Neural progenitor cell (in vitro differentiated cells): ENCODE data around the gene PDE8B. TPM values are rescaled to one million over a fixed set of nuclear protein-coding genes. Genes with fewer than 3 reads are reported as not detected.

Source experiments
- DNase-seq: peaks from one replicate; pipeline ENCODE4 v3.0.0-alpha.2; 2016; ENCODE audit warnings: low spot score
- H2AFZ ChIP-seq: fragments of 200-600 bp; sonication (generic); replicated peaks from 2 replicates; pipeline ENCODE4 v1.6.1; 2016; ENCODE audit warnings: antibody characterized with exemption
- H3F3A ChIP-seq: fragments of 200-600 bp; sonication (generic); 2 replicates; pipeline ENCODE4 v1.6.1; 2016; ENCODE audit warnings: antibody characterized with exemption, low read depth
- H3K27ac ChIP-seq: fragments of 200-600 bp; sonication (generic); 2 replicates; pipeline ENCODE4 v1.5.1; 2016; ENCODE audit warnings: mild to moderate bottlenecking
- H3K27me3 ChIP-seq: fragments of 200-600 bp; sonication (generic); 2 replicates; pipeline ENCODE4 v1.6.1; 2016; ENCODE audit warnings: mild to moderate bottlenecking, moderate library complexity
- H3K36me3 ChIP-seq: fragments of 200-600 bp; sonication (generic); 2 replicates; pipeline ENCODE4 v1.5.1; 2016
- H3K4me1 ChIP-seq: fragments of 200-600 bp; sonication (generic); 2 replicates; pipeline ENCODE4 v1.6.1; 2016; ENCODE audit warnings: mixed run types
- H3K4me2 ChIP-seq: fragments of 200-600 bp; sonication (generic); 2 replicates; pipeline ENCODE4 v1.6.1; 2016
- H3K4me3 ChIP-seq: fragments of 200-600 bp; sonication (generic); 2 replicates; pipeline ENCODE4 v1.5.1; 2016
- H3K79me2 ChIP-seq: fragments of 200-600 bp; sonication (generic); 2 replicates; pipeline ENCODE4 v1.6.1; 2016; ENCODE audit warnings: low read depth
- H3K9ac ChIP-seq: fragments of 200-600 bp; sonication (generic); 2 replicates; pipeline ENCODE4 v1.6.1; 2016
- H3K9me3 ChIP-seq: fragments of 200-600 bp; sonication (generic); 2 replicates; pipeline ENCODE4 v1.5.1; 2016; ENCODE audit warnings: low read depth
- H4K20me1 ChIP-seq: fragments of 200-600 bp; sonication (generic); 2 replicates; pipeline ENCODE4 v1.6.1; 2016; ENCODE audit warnings: low read depth
- H3K27ac Mint-ChIP-seq: 3 replicates; pipeline ENCODE4 v1.8.0; 2021; ENCODE audit warnings: mixed read lengths
- H3K27me3 Mint-ChIP-seq: 2 replicates; pipeline ENCODE4 v1.8.0; 2022; ENCODE audit warnings: low read depth, mild to moderate bottlenecking, inconsistent platforms, moderate library complexity, mixed read lengths; ENCODE audit not compliant: insufficient read depth
- H3K36me3 Mint-ChIP-seq: 3 replicates; pipeline ENCODE4 v1.8.0; 2021; ENCODE audit warnings: mixed read lengths
- H3K4me1 Mint-ChIP-seq: 3 replicates; pipeline ENCODE4 v1.8.0; 2021; ENCODE audit warnings: mixed read lengths
- H3K4me3 Mint-ChIP-seq: 3 replicates; pipeline ENCODE4 v1.8.0; 2021; ENCODE audit warnings: mild to moderate bottlenecking, moderate library complexity, mixed read lengths
- H3K9me3 Mint-ChIP-seq: 3 replicates; pipeline ENCODE4 v1.8.0; 2020; ENCODE audit warnings: mixed read lengths
- CTCF ChIP-seq: fragments of 200-600 bp; sonication (generic); IDR thresholded peaks from 2 replicates; pipeline ENCODE4 v1.5.1; 2017; ENCODE audit warnings: antibody characterized with exemption, mild to moderate bottlenecking
- EZH2 ChIP-seq: fragments of 200-600 bp; sonication (generic); IDR thresholded peaks from 2 replicates; pipeline ENCODE4 v1.6.1; 2017; ENCODE audit warnings: antibody characterized with exemption, mild to moderate bottlenecking, moderate library complexity
- EZH2phosphoT487 ChIP-seq: fragments of 200-600 bp; sonication (generic); IDR thresholded peaks from 2 replicates; pipeline ENCODE4 v1.6.1; 2017; ENCODE audit warnings: antibody characterized with exemption
- total RNA-seq: library from RNA; depleted of rRNA; stranded (reverse); fragments of >200 nt; gene quantifications from 2 replicates; pipeline ENCODE4 v1.2.3, GENCODE V29; 2015; ENCODE audit warnings: low replicate concordance

Gene PDE8B
- total RNA-seq, 1 donor from 2014 or later = 4.3 TPM

GRCh38 chr5:77353251-77353650 lies 142.8 kb downstream of the PDE8B start:
- Mint-ChIP-seq H3K27me3 (peaks cover 4% of the 10 kb centered on the region), H3K36me3 (no peaks in the 10 kb centered on the region), H3K4me1 (peaks cover 9% of the 10 kb centered on the region), H3K4me3 (no peak overlapping the region), H3K9me3 (no peaks in the 10 kb centered on the region), H3K27ac (no peak overlapping the region)
- H3K36me3 ChIP-seq = no peaks in the 10 kb centered on the region
- no peaks in the 10 kb centered on the region for H3F3A ChIP-seq
- DNase-seq = no peak
- no peak overlapping the region for H3K27ac ChIP-seq
- no peak overlapping the region for H3K9ac ChIP-seq
- H3K4me3 ChIP-seq = no peak overlapping the region
- no peak overlapping the region for H3K4me2 ChIP-seq
- no peaks in the 10 kb centered on the region for H3K4me1 ChIP-seq
- no peaks in the 10 kb centered on the region for H3K27me3 ChIP-seq
- no peak overlapping the region for H2AFZ ChIP-seq
- no peaks in the 10 kb centered on the region for H3K9me3 ChIP-seq
- no peak for TF ChIP-seq EZH2phosphoT487
- no peak for TF ChIP-seq EZH2
- TF ChIP-seq CTCF = no peak
- H4K20me1 ChIP-seq = no peaks in the 10 kb centered on the region
- H3K79me2 ChIP-seq = no peaks in the 10 kb centered on the region

- Mint-ChIP-seq H3K27ac (no peak overlapping the region), H3K27me3 (peaks cover 4% of the 10 kb centered on the region), H3K4me3 (no peak overlapping the region), H3K4me1 (peaks cover 6% of the 10 kb centered on the region), H3K9me3 (no peaks in the 10 kb centered on the region), H3K36me3 (no peaks in the 10 kb centered on the region)
- no peak overlapping the region for H3K9ac ChIP-seq
- no peaks in the 10 kb centered on the region for H3K4me1 ChIP-seq
- H2AFZ ChIP-seq = no peak overlapping the region
- H3K4me3 ChIP-seq = no peak overlapping the region
- no peaks in the 10 kb centered on the region for H3K27me3 ChIP-seq
- no peaks in the 10 kb centered on the region for H3K79me2 ChIP-seq
- H3K27ac ChIP-seq = no peak overlapping the region
- no peaks in the 10 kb centered on the region for H3F3A ChIP-seq
- no peaks in the 10 kb centered on the region for H4K20me1 ChIP-seq
- no peak for DNase-seq
- TF ChIP-seq EZH2phosphoT487 (no peak), EZH2 (no peak), CTCF (no peak)
- H3K9me3 ChIP-seq = no peaks in the 10 kb centered on the region
- H3K4me2 ChIP-seq = no peak overlapping the region
- H3K36me3 ChIP-seq = no peaks in the 10 kb centered on the region
Measured at GRCh38 chr5:77354454-77354853, 144.0 kb downstream of the PDE8B start.

- Mint-ChIP-seq H3K27ac (no peak overlapping the region), H3K4me1 (peaks cover 6% of the 10 kb centered on the region), H3K27me3 (peaks cover 4% of the 10 kb centered on the region), H3K36me3 (no peaks in the 10 kb centered on the region), H3K9me3 (no peaks in the 10 kb centered on the region), H3K4me3 (no peak overlapping the region)
- Histone ChIP-seq H2AFZ (no peak overlapping the region), H3K27me3 (no peaks in the 10 kb centered on the region), H3K9ac (no peak overlapping the region), H3K79me2 (no peaks in the 10 kb centered on the region), H3K27ac (no peak overlapping the region), H3K4me3 (no peak overlapping the region), H3K4me2 (no peak overlapping the region), H3F3A (no peaks in the 10 kb centered on the region), H3K9me3 (no peaks in the 10 kb centered on the region), H3K36me3 (no peaks in the 10 kb centered on the region), H4K20me1 (no peaks in the 10 kb centered on the region), H3K4me1 (no peaks in the 10 kb centered on the region)
- TF ChIP-seq EZH2phosphoT487 (no peak), CTCF (no peak), EZH2 (no peak)
- no peak for DNase-seq
Measured at GRCh38 chr5:77355080-77355479, 144.6 kb downstream of the PDE8B start.

GRCh38 chr5:77355751-77356150 lies 145.3 kb downstream of the PDE8B start:
- TF ChIP-seq EZH2 = no peak
- TF ChIP-seq CTCF = no peak
- TF ChIP-seq EZH2phosphoT487 = no peak
- H3K4me3 ChIP-seq = no peak overlapping the region
- H2AFZ ChIP-seq = no peak overlapping the region
- no peaks in the 10 kb centered on the region for H4K20me1 ChIP-seq
- no peak overlapping the region for H3K9ac ChIP-seq
- Mint-ChIP-seq H3K9me3 (no peaks in the 10 kb centered on the region), H3K27me3 (peaks cover 4% of the 10 kb centered on the region), H3K36me3 (no peaks in the 10 kb centered on the region), H3K4me1 (peaks cover 6% of the 10 kb centered on the region), H3K4me3 (no peak overlapping the region), H3K27ac (no peak overlapping the region)
- no peaks in the 10 kb centered on the region for H3F3A ChIP-seq
- no peaks in the 10 kb centered on the region for H3K79me2 ChIP-seq
- no peaks in the 10 kb centered on the region for H3K36me3 ChIP-seq
- no peak for DNase-seq
- H3K27ac ChIP-seq = no peak overlapping the region
- H3K4me1 ChIP-seq = no peaks in the 10 kb centered on the region
- H3K4me2 ChIP-seq = no peak overlapping the region
- H3K9me3 ChIP-seq = no peaks in the 10 kb centered on the region
- H3K27me3 ChIP-seq = no peaks in the 10 kb centered on the region
